Vagina (tissue), 2 donors: ENCODE data around the gene PC. TPM values are rescaled to one million over a fixed set of nuclear protein-coding genes. Genes with fewer than 3 reads are reported as not detected.

Experiments
- DNase-seq, 2 donors: peaks; one replicate each; pipeline ENCODE4 v3.0.0-alpha.2; 2017; ENCODE audit errors: extremely low spot score in 2 of 2
- H3K27ac ChIP-seq: fragments of 200-600 bp; sonication (generic); one replicate; pipeline ENCODE4 v1.5.1; 2019
- H3K27me3 ChIP-seq: fragments of 200-600 bp; sonication (generic); one replicate; pipeline ENCODE4 v1.5.1; 2019
- H3K36me3 ChIP-seq, 2 donors: fragments of 200-600 bp; sonication (generic); one replicate each; pipeline ENCODE4 v1.5.1; 2017 to 2019
- H3K4me1 ChIP-seq: fragments of 200-600 bp; sonication (generic); one replicate; pipeline ENCODE4 v1.5.1; 2019
- H3K4me3 ChIP-seq, 2 donors: fragments of 200-600 bp; sonication (generic); 1 replicate in 1 of 2; 2 replicates in 1 of 2; pipeline ENCODE4 v1.5.1; 2016 to 2019
- H3K9me3 ChIP-seq: fragments of 200-600 bp; sonication (generic); one replicate; pipeline ENCODE4 v1.5.1; 2019
- POLR2A ChIP-seq, 2 donors: fragments of 450-650 bp; IDR thresholded peaks; one replicate each; pipeline ENCODE4 v1.6.1; 2017; ENCODE audit warnings: antibody characterized with exemption in 2 of 2, mild to moderate bottlenecking in 2 of 2, moderate library complexity in 2 of 2
- POLR2AphosphoS5 ChIP-seq, 2 donors: sonication (generic); formaldehyde crosslinking; IDR thresholded peaks; one replicate each; pipeline ENCODE4 v1.9.0; 2017; ENCODE audit warnings: antibody characterized with exemption in 2 of 2, mild to moderate bottlenecking in 2 of 2, low read depth in 1 of 2; ENCODE audit not compliant: insufficient read depth in 1 of 2
- intact Hi-C: fragments of 100-400 bp; cut with DNase I; formaldehyde crosslinking; loops from one replicate; pipeline ENCODE4 v1.15.1; 2023
- total RNA-seq: library from RNA; depleted of rRNA; stranded (reverse); fragments of >200 nt; gene quantifications from one replicate; pipeline ENCODE4 v1.2.3, GENCODE V29; 2016
- TF ChIP-seq, protein P1 (sequence below), 3 experiments: fragments of 450-650 bp in 2 of 3; fragments of 200-600 bp in 1 of 3; sonication (generic) in 1 of 3; IDR thresholded peaks; one replicate each; pipeline ENCODE4 v1.5.1; 2017 to 2019; ENCODE audit warnings: antibody characterized with exemption in 3 of 3, mild to moderate bottlenecking in 2 of 3, moderate library complexity in 2 of 3

Gene PC
- total RNA-seq, 1 donor from 2014 or later, result 34.1 TPM

DNA sequence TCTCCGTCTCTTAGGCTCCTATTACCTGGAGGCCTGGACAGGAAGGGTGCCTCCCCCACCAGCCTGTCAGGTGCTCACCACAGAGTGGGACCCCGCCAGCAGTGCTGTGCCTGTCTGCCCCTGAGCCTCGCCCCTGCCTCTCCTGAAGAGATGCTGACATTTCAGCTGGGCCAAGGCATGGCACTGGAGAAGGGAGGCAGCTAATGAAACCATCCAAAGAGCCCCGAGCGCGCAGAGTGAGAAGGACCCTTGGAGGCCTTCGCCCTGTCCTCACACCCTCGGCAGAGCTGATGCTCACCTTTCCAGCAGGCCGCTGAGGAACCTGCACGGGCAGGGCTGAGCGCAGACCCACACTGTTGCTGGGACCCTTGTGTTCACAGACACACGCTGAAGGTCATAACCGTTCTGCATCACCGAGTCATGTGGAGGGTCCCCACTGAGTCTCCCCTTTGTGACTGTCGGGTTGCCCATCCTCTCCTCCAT, 103.4 kb downstream of the PC start:
- Histone ChIP-seq H3K4me1 (peaks cover 17% of the 10 kb centered on the region), H3K4me3 (no peak overlapping the region), H3K36me3 (no peaks in the 10 kb centered on the region), H3K27ac (no peak overlapping the region), H3K27me3 (no peaks in the 10 kb centered on the region), H3K9me3 (no peaks in the 10 kb centered on the region)
- intact Hi-C loops, result no loop called here
- no peak for TF ChIP-seq POLR2AphosphoS5 (IDR thresholded peaks at IDR 0.05; ENCODE audit: insufficient read depth in 1 of 2, low read depth in 1 of 2)
- TF ChIP-seq, protein P1, sequence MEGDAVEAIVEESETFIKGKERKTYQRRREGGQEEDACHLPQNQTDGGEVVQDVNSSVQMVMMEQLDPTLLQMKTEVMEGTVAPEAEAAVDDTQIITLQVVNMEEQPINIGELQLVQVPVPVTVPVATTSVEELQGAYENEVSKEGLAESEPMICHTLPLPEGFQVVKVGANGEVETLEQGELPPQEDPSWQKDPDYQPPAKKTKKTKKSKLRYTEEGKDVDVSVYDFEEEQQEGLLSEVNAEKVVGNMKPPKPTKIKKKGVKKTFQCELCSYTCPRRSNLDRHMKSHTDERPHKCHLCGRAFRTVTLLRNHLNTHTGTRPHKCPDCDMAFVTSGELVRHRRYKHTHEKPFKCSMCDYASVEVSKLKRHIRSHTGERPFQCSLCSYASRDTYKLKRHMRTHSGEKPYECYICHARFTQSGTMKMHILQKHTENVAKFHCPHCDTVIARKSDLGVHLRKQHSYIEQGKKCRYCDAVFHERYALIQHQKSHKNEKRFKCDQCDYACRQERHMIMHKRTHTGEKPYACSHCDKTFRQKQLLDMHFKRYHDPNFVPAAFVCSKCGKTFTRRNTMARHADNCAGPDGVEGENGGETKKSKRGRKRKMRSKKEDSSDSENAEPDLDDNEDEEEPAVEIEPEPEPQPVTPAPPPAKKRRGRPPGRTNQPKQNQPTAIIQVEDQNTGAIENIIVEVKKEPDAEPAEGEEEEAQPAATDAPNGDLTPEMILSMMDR (IDR thresholded peaks at IDR 0.05), result no peak
- no peak for TF ChIP-seq POLR2A (IDR thresholded peaks at IDR 0.05)
- DNase-seq, result no peak

DNA sequence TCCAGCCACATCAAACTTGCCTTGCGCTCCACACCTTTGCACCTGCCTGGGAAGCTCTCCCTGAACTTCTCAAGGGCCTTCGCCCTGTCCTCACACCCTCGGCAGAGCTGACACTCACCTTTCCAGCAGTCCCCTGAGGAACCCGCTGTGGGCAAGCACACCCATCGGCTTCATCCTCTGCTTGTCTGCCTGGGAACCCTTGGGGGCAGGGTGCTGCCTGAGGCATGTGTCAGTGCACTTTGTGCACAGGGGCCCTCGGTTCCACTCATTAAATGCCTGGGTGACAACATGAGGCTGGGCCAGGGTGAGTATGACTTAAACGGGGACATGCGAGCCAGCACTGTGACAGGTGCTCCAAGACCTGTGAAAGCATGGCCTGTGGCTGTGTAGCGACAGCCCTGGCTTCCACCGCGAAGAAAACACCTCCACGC, 103.9 kb downstream of the PC start:
- Histone ChIP-seq H3K27me3 (no peaks in the 10 kb centered on the region), H3K9me3 (no peaks in the 10 kb centered on the region), H3K27ac (no peak overlapping the region), H3K4me1 (peaks cover 17% of the 10 kb centered on the region), H3K36me3 (no peaks in the 10 kb centered on the region), H3K4me3 (no peak overlapping the region)
- DNase-seq, result no peak
- TF ChIP-seq, protein P1 (IDR thresholded peaks at IDR 0.05), result no peak
- TF ChIP-seq POLR2AphosphoS5 (IDR thresholded peaks at IDR 0.05; ENCODE audit: insufficient read depth in 1 of 2, low read depth in 1 of 2), result no peak
- no peak for TF ChIP-seq POLR2A (IDR thresholded peaks at IDR 0.05)
- intact Hi-C loops, result no loop called here

DNA sequence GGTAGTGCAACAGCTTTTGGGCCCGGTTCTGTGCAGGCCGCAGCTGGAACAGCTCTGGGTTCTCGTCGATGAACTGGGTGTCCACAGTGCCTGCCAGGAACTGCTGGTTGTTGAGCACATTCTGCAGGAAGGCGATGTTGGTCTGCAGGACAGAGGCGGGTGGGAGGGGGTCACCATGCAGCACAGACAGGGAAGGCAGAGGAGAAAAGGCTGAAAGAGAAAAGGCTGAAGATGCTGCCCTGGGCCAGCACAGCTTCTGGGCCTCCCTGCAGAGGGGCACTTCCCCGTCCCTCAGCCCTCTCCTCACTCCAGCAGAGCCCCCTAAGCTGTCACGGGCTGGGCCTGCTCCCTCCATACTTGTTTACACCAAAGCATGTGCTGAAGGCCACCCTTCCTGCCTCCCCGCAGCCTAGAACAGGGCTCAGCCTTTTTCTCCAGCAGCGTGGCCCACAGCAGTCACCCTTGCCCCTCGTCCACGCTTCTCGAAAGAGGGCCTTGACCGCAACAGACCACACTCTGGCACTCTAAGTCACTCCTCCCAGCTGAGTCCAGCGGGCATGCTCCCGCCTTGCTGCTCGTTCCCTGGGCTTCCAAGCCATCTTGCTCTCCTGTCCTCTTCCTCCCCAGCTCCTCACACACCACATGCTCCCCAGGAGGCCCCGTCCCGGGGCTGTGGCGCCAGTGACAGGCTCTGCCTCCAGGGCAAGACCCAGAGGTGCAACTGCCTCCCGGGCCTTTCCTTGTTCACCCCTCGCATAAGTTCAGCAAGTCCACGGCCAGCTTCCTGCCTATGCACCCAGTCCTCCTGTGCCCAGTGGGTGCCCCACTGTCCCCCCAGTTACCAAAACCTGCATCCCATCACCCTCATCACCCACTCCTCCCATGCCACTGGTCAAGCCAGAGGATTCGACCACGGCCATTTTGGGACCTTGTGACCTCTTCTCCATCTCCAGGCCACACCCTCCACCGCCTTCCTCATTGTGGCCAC, 104.6 kb downstream of the PC start:
- no peak for DNase-seq
- intact Hi-C loops, result no loop called here
- H3K36me3 ChIP-seq, result no peaks in the 10 kb centered on the region
- H3K27me3 ChIP-seq, result no peaks in the 10 kb centered on the region
- no peak overlapping the region for H3K27ac ChIP-seq
- no peak for TF ChIP-seq POLR2A (IDR thresholded peaks at IDR 0.05)
- TF ChIP-seq POLR2AphosphoS5 (IDR thresholded peaks at IDR 0.05; ENCODE audit: insufficient read depth in 1 of 2, low read depth in 1 of 2), result no peak
- TF ChIP-seq, protein P1 (IDR thresholded peaks at IDR 0.05), result no peak
- no peaks in the 10 kb centered on the region for H3K9me3 ChIP-seq
- no peak overlapping the region for H3K4me3 ChIP-seq
- peaks cover 17% of the 10 kb centered on the region for H3K4me1 ChIP-seq

DNA sequence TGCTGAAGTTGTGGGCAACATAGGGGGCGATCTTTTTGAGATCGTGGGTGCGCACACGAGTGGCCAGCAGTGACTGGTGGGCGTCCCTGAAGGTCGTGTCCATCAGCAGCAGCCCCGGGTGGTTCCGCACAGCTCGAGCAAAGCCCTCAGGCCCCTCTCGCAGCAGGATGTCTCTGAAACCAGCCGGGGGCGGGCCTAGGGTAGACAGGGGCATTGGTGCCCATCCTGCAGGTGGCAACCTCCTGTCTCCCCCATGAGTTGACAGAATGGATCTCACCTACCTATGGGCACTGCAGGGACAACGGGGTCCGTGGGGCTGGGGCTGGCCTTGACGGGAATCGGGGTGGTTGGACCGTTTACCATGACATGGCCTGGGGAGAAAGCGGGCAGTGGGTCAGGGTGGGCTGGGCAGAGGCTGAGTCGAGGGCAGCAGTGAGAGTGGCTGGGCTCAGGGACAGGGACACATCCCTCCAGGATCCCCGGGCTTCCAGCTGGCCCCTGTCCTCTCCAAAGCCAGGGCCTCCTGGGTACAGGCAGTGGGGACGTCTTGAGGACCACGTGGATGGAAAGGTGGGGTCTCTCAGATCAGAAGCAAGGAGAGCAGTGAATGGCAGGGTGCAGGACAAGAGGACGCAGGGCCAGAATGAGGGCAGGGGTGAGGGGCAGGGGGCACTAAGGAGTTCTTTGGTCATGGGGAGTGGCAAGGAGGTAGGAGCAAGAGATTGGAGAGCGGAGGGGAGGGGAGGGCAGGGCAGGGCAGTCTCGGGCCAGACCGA, 105.5 kb downstream of the PC start:
- DNase-seq, result no peak
- Histone ChIP-seq H3K9me3 (no peaks in the 10 kb centered on the region), H3K4me1 (peaks cover 14% of the 10 kb centered on the region), H3K27me3 (no peaks in the 10 kb centered on the region), H3K27ac (no peak overlapping the region), H3K4me3 (no peak overlapping the region), H3K36me3 (peaks cover 0 to 2% of the 10 kb centered on the region in 2 donors)
- intact Hi-C loops, result no loop called here
- TF ChIP-seq, protein P1 (IDR thresholded peaks at IDR 0.05), result no peak
- TF ChIP-seq POLR2A (IDR thresholded peaks at IDR 0.05), result no peak
- no peak for TF ChIP-seq POLR2AphosphoS5 (IDR thresholded peaks at IDR 0.05; ENCODE audit: insufficient read depth in 1 of 2, low read depth in 1 of 2)
